Peyer's patch (tissue), 4 donors: Measurements from ENCODE around the gene NAV1. TPM values are rescaled to one million over a fixed set of nuclear protein-coding genes. Genes with fewer than 3 reads are reported as not detected.

ENCODE experiments used
- DNase-seq, 3 donors: peaks; one replicate each; pipeline ENCODE4 v3.0.0-alpha.2; 2017 to 2019
- H3K27ac ChIP-seq, 4 donors: fragments of 200-600 bp; sonication (generic); one replicate each; pipeline ENCODE4 v1.5.1; 2016 to 2019
- H3K27me3 ChIP-seq, 2 donors: fragments of 200-600 bp; sonication (generic); one replicate each; pipeline ENCODE4 v1.5.1; 2019
- H3K36me3 ChIP-seq, 3 donors: fragments of 200-600 bp; sonication (generic); one replicate each; pipeline ENCODE4 v1.5.1; 2016 to 2019
- H3K4me1 ChIP-seq, 4 donors: fragments of 200-600 bp; sonication (generic); one replicate each; pipeline ENCODE4 v1.5.1; 2016 to 2019
- H3K4me3 ChIP-seq, 4 donors: fragments of 200-600 bp; sonication (generic); 1 replicate in 3 of 4; 2 replicates in 1 of 4; pipeline ENCODE4 v1.5.1; 2016 to 2019; ENCODE audit warnings: mild to moderate bottlenecking in 1 of 4
- H3K9me3 ChIP-seq, 4 donors: fragments of 200-600 bp; sonication (generic); one replicate each; pipeline ENCODE4 v1.5.1; 2016 to 2019; ENCODE audit warnings: mild to moderate bottlenecking in 1 of 4
- POLR2A ChIP-seq, 2 donors: fragments of 450-650 bp; IDR thresholded peaks; one replicate each; pipeline ENCODE4 v1.5.1; 2017; ENCODE audit warnings: antibody characterized with exemption in 2 of 2, mild to moderate bottlenecking in 2 of 2, moderate library complexity in 2 of 2
- total RNA-seq, 4 donors: library from RNA; depleted of rRNA; stranded (reverse); fragments of >200 nt; gene quantifications; one replicate each; pipeline ENCODE4 v1.1.0, GENCODE V29; 2016
- TF ChIP-seq, protein P1 (sequence below), 6 experiments: fragments of 450-650 bp in 4 of 6; fragments of 200-600 bp in 2 of 6; sonication (generic) in 1 of 6; IDR thresholded peaks; one replicate each; pipeline ENCODE4 v1.5.1; 2017 to 2019; ENCODE audit warnings: antibody characterized with exemption in 6 of 6, mild to moderate bottlenecking in 3 of 6, moderate library complexity in 1 of 6

The NAV1 gene
- total RNA-seq, 4 donors from 2014 or later = 6.7 to 47.9 (median 14.9) TPM

GRCh38 chr1:201499191-201499590, 39.7 kb upstream of the NAV1 start:
- peaks cover 0 to 67% (median 0%) of the 10 kb centered on the region in 4 donors for H3K4me1 ChIP-seq
- H3K4me3 ChIP-seq = no peak overlapping the region

DNA sequence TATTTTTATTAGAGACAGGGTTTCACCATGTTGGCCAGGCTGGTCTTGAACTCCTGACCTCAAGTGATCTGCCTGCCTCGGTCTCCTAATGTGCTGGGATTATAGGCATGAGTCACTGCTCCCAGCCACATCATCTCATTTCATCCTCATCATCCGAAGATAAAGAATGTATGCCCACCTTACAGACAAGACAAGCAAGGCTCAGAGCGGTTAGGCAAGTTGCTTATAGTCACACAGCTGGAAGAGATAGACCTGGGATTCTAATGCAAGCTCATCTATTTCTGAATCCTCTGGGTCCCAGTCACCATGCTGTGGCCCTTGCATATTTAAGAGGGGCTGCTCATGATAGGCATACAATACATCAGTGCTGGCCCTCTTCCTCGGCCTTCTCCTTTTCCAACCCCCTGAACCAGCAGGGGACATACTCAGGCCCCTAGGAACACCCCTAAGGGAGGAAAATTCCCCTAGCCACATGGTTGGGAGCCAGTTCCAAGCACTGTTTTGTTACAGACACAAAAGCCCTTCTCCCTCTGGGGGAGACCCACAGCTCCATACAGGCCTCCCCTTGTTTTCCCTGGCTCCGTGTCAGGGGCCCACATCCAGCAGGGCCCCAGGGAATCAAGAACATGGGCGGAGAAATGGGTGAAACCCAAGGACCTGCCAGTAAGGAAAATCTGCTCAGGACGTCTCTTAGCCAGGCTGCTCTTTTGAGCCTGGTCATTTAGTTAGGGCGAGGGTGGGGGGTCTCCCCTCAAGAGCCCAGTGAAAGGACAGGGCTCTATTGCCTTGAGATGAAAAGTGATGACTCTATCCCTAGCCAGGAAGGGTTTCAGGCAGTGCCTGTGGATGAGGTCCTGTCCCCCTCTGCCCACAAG, 38.9 kb upstream of the NAV1 start:
- no peak for DNase-seq
- TF ChIP-seq POLR2A (IDR thresholded peaks at IDR 0.05) = no peak
- TF ChIP-seq, protein P1, sequence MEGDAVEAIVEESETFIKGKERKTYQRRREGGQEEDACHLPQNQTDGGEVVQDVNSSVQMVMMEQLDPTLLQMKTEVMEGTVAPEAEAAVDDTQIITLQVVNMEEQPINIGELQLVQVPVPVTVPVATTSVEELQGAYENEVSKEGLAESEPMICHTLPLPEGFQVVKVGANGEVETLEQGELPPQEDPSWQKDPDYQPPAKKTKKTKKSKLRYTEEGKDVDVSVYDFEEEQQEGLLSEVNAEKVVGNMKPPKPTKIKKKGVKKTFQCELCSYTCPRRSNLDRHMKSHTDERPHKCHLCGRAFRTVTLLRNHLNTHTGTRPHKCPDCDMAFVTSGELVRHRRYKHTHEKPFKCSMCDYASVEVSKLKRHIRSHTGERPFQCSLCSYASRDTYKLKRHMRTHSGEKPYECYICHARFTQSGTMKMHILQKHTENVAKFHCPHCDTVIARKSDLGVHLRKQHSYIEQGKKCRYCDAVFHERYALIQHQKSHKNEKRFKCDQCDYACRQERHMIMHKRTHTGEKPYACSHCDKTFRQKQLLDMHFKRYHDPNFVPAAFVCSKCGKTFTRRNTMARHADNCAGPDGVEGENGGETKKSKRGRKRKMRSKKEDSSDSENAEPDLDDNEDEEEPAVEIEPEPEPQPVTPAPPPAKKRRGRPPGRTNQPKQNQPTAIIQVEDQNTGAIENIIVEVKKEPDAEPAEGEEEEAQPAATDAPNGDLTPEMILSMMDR (IDR thresholded peaks at IDR 0.05) = no peak
- H3K9me3 ChIP-seq = no peaks in the 10 kb centered on the region
- H3K4me1 ChIP-seq = peaks cover 0 to 69% (median 0%) of the 10 kb centered on the region in 4 donors
- peak overlapping the region; percentile 57 to 96 (median 90) for H3K27ac ChIP-seq
- H3K4me3 ChIP-seq = no peak overlapping the region
- no peaks in the 10 kb centered on the region for H3K27me3 ChIP-seq
- H3K36me3 ChIP-seq = peaks cover 0 to 12% (median 0%) of the 10 kb centered on the region in 3 donors

More at GRCh38 chr1:201499191-201499590, 39.7 kb upstream of the NAV1 start:
- peak overlapping the region; percentile 57 to 96 (median 90) for H3K27ac ChIP-seq
- no peak for DNase-seq
- H3K36me3 ChIP-seq = peaks cover 0 to 19% (median 0%) of the 10 kb centered on the region in 3 donors
- H3K9me3 ChIP-seq = no peaks in the 10 kb centered on the region
- no peaks in the 10 kb centered on the region for H3K27me3 ChIP-seq
- TF ChIP-seq POLR2A (IDR thresholded peaks at IDR 0.05) = no peak
- TF ChIP-seq, protein P1 (IDR thresholded peaks at IDR 0.05) = no peak

- H3K36me3 ChIP-seq = peaks cover 0 to 5% (median 0%) of the 10 kb centered on the region in 3 donors
- no peak overlapping the region for H3K4me3 ChIP-seq
- H3K9me3 ChIP-seq = no peaks in the 10 kb centered on the region
- no peak for DNase-seq
- no peaks in the 10 kb centered on the region for H3K27me3 ChIP-seq
- H3K27ac ChIP-seq = peak overlapping the region; percentile 57 to 96 (median 90)
- TF ChIP-seq, protein P1 (IDR thresholded peaks at IDR 0.05) = no peak
- no peak for TF ChIP-seq POLR2A (IDR thresholded peaks at IDR 0.05)
- H3K4me1 ChIP-seq = peaks cover 0 to 69% (median 0%) of the 10 kb centered on the region in 4 donors
Measured at GRCh38 chr1:201500670-201501120, 38.2 kb upstream of the NAV1 start.

GRCh38 chr1:201501144-201501543, 37.8 kb upstream of the NAV1 start:
- H3K9me3 ChIP-seq = no peaks in the 10 kb centered on the region
- no peak overlapping the region for H3K4me3 ChIP-seq
- H3K4me1 ChIP-seq = peaks cover 0 to 73% (median 1%) of the 10 kb centered on the region in 4 donors
- H3K27me3 ChIP-seq = no peaks in the 10 kb centered on the region
- no peak for DNase-seq
- peaks cover 0 to under 1% (median 0%) of the 10 kb centered on the region in 3 donors for H3K36me3 ChIP-seq
- TF ChIP-seq, protein P1 (IDR thresholded peaks at IDR 0.05) = no peak
- no peak for TF ChIP-seq POLR2A (IDR thresholded peaks at IDR 0.05)
- peak overlapping the region; percentile 57 to 96 (median 90) for H3K27ac ChIP-seq

GRCh38 chr1:201501812-201502510, 37.0 kb upstream of the NAV1 start:
- Histone ChIP-seq H3K27me3 (no peaks in the 10 kb centered on the region), H3K4me3 (peak overlapping the region in 1 of 4 donors; percentile 9), H3K36me3 (no peaks in the 10 kb centered on the region), H3K9me3 (no peaks in the 10 kb centered on the region), H3K27ac (peak overlapping the region; percentile 83 to 96 (median 92)), H3K4me1 (peaks cover 0 to 73% (median 2%) of the 10 kb centered on the region in 4 donors)
- DNase-seq = peak in 2 of 3 donors; percentile 58 to 69
- no peak for TF ChIP-seq POLR2A (IDR thresholded peaks at IDR 0.05)
- TF ChIP-seq, protein P1 (IDR thresholded peaks at IDR 0.05) = no peak
